ENCODE results near the gene OSBPL2.

OSBPL2 gene

GRCh38 chr20:62330576-62331317, 92.4 kb downstream of the OSBPL2 start:
- Histone ChIP-seq H3K79me2 (ENCODE audit: insufficient read depth, low read length) (no peaks in the 10 kb centered on the region), H2AFZ (ENCODE audit: low read depth, low read length) (no peak overlapping the region), H4K20me1 (ENCODE audit: insufficient read depth, low read length) (peaks cover 5% of the 10 kb centered on the region; the same call in 1 of the 2 replicates), H3K4me3 (ENCODE audit: low read depth in 1 of 2, low read length in 2 of 2) (no peak overlapping the region), H3K9me3 (ENCODE audit: insufficient read depth, low read length, severe bottlenecking) (no peaks in the 10 kb centered on the region), H3K27ac (ENCODE audit: low read length) (no peak overlapping the region), H3K4me1 (ENCODE audit: insufficient read depth, low read length) (no peaks in the 10 kb centered on the region), H3K27me3 (ENCODE audit: insufficient read depth, low read length, poor library complexity) (no peaks in the 10 kb centered on the region), H3K9ac (ENCODE audit: low read depth, low read length) (no peak overlapping the region), H3K4me2 (ENCODE audit: insufficient read depth, low read length) (no peak overlapping the region), H3K36me3 (ENCODE audit: insufficient read depth, low read length) (no peaks in the 10 kb centered on the region)
- no peak for TF ChIP-seq CTCF (IDR thresholded peaks at IDR 0.05; ENCODE audit: borderline replicate concordance, extremely low read depth, low read length, poor library complexity, severe bottlenecking)
- no peak for TF ChIP-seq EZH2 (IDR thresholded peaks at IDR 0.05; ENCODE audit: borderline replicate concordance, low read depth, low read length, severe bottlenecking)
- ATAC-seq (ENCODE audit: insufficient read depth, low read depth) = no peak
- no peak for DNase-seq

GRCh38 chr20:62331347-62331746, 93.0 kb downstream of the OSBPL2 start:
- Histone ChIP-seq H4K20me1 (ENCODE audit: insufficient read depth, low read length) (peaks cover 10% of the 10 kb centered on the region; the same call in 1 of the 2 replicates), H3K79me2 (ENCODE audit: insufficient read depth, low read length) (no peaks in the 10 kb centered on the region), H3K4me1 (ENCODE audit: insufficient read depth, low read length) (no peaks in the 10 kb centered on the region), H2AFZ (ENCODE audit: low read depth, low read length) (no peak overlapping the region), H3K4me2 (ENCODE audit: insufficient read depth, low read length) (no peak overlapping the region), H3K9me3 (ENCODE audit: insufficient read depth, low read length, severe bottlenecking) (no peaks in the 10 kb centered on the region), H3K9ac (ENCODE audit: low read depth, low read length) (no peak overlapping the region), H3K4me3 (ENCODE audit: low read depth in 1 of 2, low read length in 2 of 2) (no peak overlapping the region), H3K27me3 (ENCODE audit: insufficient read depth, low read length, poor library complexity) (no peaks in the 10 kb centered on the region), H3K36me3 (ENCODE audit: insufficient read depth, low read length) (no peaks in the 10 kb centered on the region), H3K27ac (ENCODE audit: low read length) (no peak overlapping the region)
- TF ChIP-seq CTCF (IDR thresholded peaks at IDR 0.05; ENCODE audit: borderline replicate concordance, extremely low read depth, low read length, poor library complexity, severe bottlenecking) = no peak
- TF ChIP-seq EZH2 (IDR thresholded peaks at IDR 0.05; ENCODE audit: borderline replicate concordance, low read depth, low read length, severe bottlenecking) = no peak
- DNase-seq = no peak
- no peak for ATAC-seq (ENCODE audit: insufficient read depth, low read depth)

DNA sequence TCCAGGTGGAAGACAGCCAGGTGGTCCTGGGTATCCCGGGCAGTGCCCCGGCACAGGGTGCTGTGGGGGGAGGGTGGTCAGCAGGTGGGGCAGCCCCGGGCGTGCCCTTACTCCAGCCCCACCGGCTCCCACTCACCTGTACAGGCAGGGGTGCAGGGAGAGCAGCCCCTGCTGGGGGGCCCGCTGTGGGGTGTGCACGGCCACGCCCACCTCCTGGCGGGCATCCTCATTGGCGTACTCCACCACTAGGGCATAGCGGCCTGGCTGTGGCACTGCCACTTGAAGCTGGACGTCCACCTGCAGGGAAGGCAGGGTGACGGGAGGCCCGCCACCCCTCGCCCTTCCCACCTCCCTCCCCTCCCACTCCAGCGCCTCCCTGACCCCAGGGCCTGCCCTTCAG, 94.1 kb downstream of the OSBPL2 start:
- no peak overlapping the region for H3K27ac ChIP-seq (ENCODE audit: low read length)
- peaks cover 7% of the 10 kb centered on the region for H3K27me3 ChIP-seq (ENCODE audit: insufficient read depth, low read length, poor library complexity)
- no peaks in the 10 kb centered on the region for H3K36me3 ChIP-seq (ENCODE audit: insufficient read depth, low read length)
- H4K20me1 ChIP-seq (ENCODE audit: insufficient read depth, low read length) = peaks cover 20% of the 10 kb centered on the region; the same call in 1 of the 2 replicates
- ATAC-seq (ENCODE audit: insufficient read depth, low read depth) = no peak
- no peaks in the 10 kb centered on the region for H3K9me3 ChIP-seq (ENCODE audit: insufficient read depth, low read length, severe bottlenecking)
- H3K79me2 ChIP-seq (ENCODE audit: insufficient read depth, low read length) = no peaks in the 10 kb centered on the region
- H3K4me1 ChIP-seq (ENCODE audit: insufficient read depth, low read length) = no peaks in the 10 kb centered on the region
- no peak for TF ChIP-seq CTCF (IDR thresholded peaks at IDR 0.05; ENCODE audit: borderline replicate concordance, extremely low read depth, low read length, poor library complexity, severe bottlenecking)
- TF ChIP-seq EZH2 (IDR thresholded peaks at IDR 0.05; ENCODE audit: borderline replicate concordance, low read depth, low read length, severe bottlenecking) = no peak
- H2AFZ ChIP-seq (ENCODE audit: low read depth, low read length) = no peak overlapping the region
- no peak overlapping the region for H3K4me3 ChIP-seq (ENCODE audit: low read depth in 1 of 2, low read length in 2 of 2)
- H3K9ac ChIP-seq (ENCODE audit: low read depth, low read length) = no peak overlapping the region
- no peak for DNase-seq
- H3K4me2 ChIP-seq (ENCODE audit: insufficient read depth, low read length) = no peak overlapping the region

Data from DND-41 (cell line).